H1 (cell line): ENCODE results near the gene ETFDH. TPM values are rescaled to one million over a fixed set of nuclear protein-coding genes. Genes with fewer than 3 reads are reported as not detected.

Source experiments
- BRCA1 ChIP-seq: IDR thresholded peaks from 2 replicates; pipeline ENCODE4 v1.6.1; 2012; ENCODE audit warnings: low read depth, low read length, improper control_type of control experiment
- CBX8 ChIP-seq: fragments of 300-800, 300-1000 bp; sonication (generic); IDR thresholded peaks from 2 replicates; pipeline ENCODE4 v1.7.1; 2016; ENCODE audit warnings: low read depth, low read length, borderline replicate concordance
- CEBPB ChIP-seq: IDR thresholded peaks from 2 replicates; pipeline ENCODE4 v1.6.1; 2012; ENCODE audit warnings: low read depth, low read length
- CHD1 ChIP-seq: IDR thresholded peaks from 2 replicates; pipeline ENCODE4 v1.6.1; 2012; ENCODE audit warnings: low read depth, low read length, improper control_type of control experiment
- CHD2 ChIP-seq: IDR thresholded peaks from 2 replicates; pipeline ENCODE4 v1.6.1; 2012; ENCODE audit warnings: low read length, improper control_type of control experiment
- CREB1 ChIP-seq: IDR thresholded peaks from 2 replicates; pipeline ENCODE4 v1.6.1; 2012; ENCODE audit warnings: inconsistent platforms
- CTBP2 ChIP-seq: IDR thresholded peaks from 2 replicates; pipeline ENCODE4 v1.7.0; 2011; ENCODE audit warnings: borderline replicate concordance, mild to moderate bottlenecking, moderate library complexity, mixed read lengths, low read length; ENCODE audit not compliant: insufficient read depth, insufficient read length
- CTCF ChIP-seq, 3 experiments: IDR thresholded peaks; 1 replicate in 2 of 3; 2 replicates in 1 of 3; pipeline versions ENCODE4 v1.5.1 to v1.6.1; 2011; ENCODE audit warnings: low read length in 3 of 3, mild to moderate bottlenecking in 3 of 3, inconsistent platforms in 2 of 3, low read depth in 1 of 3, moderate library complexity in 1 of 3; ENCODE audit not compliant: insufficient read depth in 1 of 3; ENCODE audit errors: control extremely low read depth in 1 of 3
- FOSL1 ChIP-seq: IDR thresholded peaks from 2 replicates; pipeline ENCODE4 v1.6.1; 2011; ENCODE audit warnings: mild to moderate bottlenecking, low read depth, low read length, moderate library complexity; ENCODE audit not compliant: insufficient read depth
- GABPA ChIP-seq: IDR thresholded peaks from 2 replicates; pipeline ENCODE4 v1.6.1; 2011; ENCODE audit warnings: mild to moderate bottlenecking, low read length, moderate library complexity, borderline replicate concordance; ENCODE audit not compliant: insufficient read depth
- HDAC6 ChIP-seq: IDR thresholded peaks from one replicate; pipeline ENCODE4 v1.7.1; 2012; ENCODE audit warnings: low read depth, mild to moderate bottlenecking, inconsistent platforms, low read length, moderate library complexity
- JUN ChIP-seq: IDR thresholded peaks from 2 replicates; pipeline ENCODE4 v1.6.1; 2011; ENCODE audit warnings: low read depth, mild to moderate bottlenecking, improper control_type of control experiment, low read length
- JUND ChIP-seq: IDR thresholded peaks from 2 replicates; pipeline ENCODE4 v1.6.1; 2011; ENCODE audit warnings: mild to moderate bottlenecking, improper control_type of control experiment, low read length
- MAFK ChIP-seq: IDR thresholded peaks from 2 replicates; pipeline ENCODE4 v1.6.1; 2012; ENCODE audit warnings: low read depth, mild to moderate bottlenecking, improper control_type of control experiment, low read length
- MAX ChIP-seq: IDR thresholded peaks from 2 replicates; pipeline ENCODE4 v1.6.1; 2012; ENCODE audit warnings: inconsistent platforms
- NRF1 ChIP-seq: IDR thresholded peaks from 2 replicates; pipeline ENCODE4 v1.6.1; 2011; ENCODE audit warnings: mild to moderate bottlenecking, low read depth, low read length, improper control_type of control experiment
- POLR2A ChIP-seq, 2 experiments: IDR thresholded peaks; 1 replicate in 1 of 2; 2 replicates in 1 of 2; pipeline ENCODE4 v1.6.1; 2011; ENCODE audit warnings: low read depth in 2 of 2, low read length in 2 of 2, mild to moderate bottlenecking in 2 of 2; ENCODE audit errors: control extremely low read depth in 1 of 2
- POU5F1 ChIP-seq: IDR thresholded peaks from 2 replicates; pipeline ENCODE4 v1.6.1; 2011; ENCODE audit warnings: low read depth, mild to moderate bottlenecking, low read length, moderate library complexity
- RBBP5 ChIP-seq: IDR thresholded peaks from 2 replicates; pipeline ENCODE4 v1.7.1; 2012; ENCODE audit warnings: low read depth, mild to moderate bottlenecking, inconsistent platforms, low read length, moderate library complexity, borderline replicate concordance
- RFX5 ChIP-seq: IDR thresholded peaks from 2 replicates; pipeline ENCODE4 v1.6.1; 2011; ENCODE audit warnings: low read depth, low read length, improper control_type of control experiment, borderline replicate concordance
- RNF2 ChIP-seq: fragments of 200-900, 300-1000 bp; sonication (generic); IDR thresholded peaks from 2 replicates; pipeline ENCODE4 v1.7.1; 2016; ENCODE audit warnings: borderline replicate concordance, low read depth, mild to moderate bottlenecking, antibody characterized with exemption, low read length; ENCODE audit not compliant: poor library complexity, severe bottlenecking; ENCODE audit errors: missing control alignments
- SIX5 ChIP-seq: IDR thresholded peaks from 2 replicates; pipeline ENCODE4 v1.6.1; 2011; ENCODE audit warnings: mild to moderate bottlenecking, low read depth, low read length
- SP1 ChIP-seq: IDR thresholded peaks from 2 replicates; pipeline ENCODE4 v1.6.1; 2011; ENCODE audit warnings: low read depth, low read length
- SP2 ChIP-seq: IDR thresholded peaks from 2 replicates; pipeline ENCODE4 v1.6.1; 2012; ENCODE audit warnings: mild to moderate bottlenecking, low read length, inconsistent platforms
- TAF7 ChIP-seq: optimal IDR thresholded peaks from 2 replicates; pipeline ENCODE3; 2011; ENCODE audit warnings: low read depth, mild to moderate bottlenecking, inconsistent platforms, low read length, moderate library complexity, borderline replicate concordance
- TEAD4 ChIP-seq: IDR thresholded peaks from 2 replicates; pipeline ENCODE4 v1.6.1; 2012; ENCODE audit warnings: low read depth, low read length, inconsistent platforms, mixed read lengths
- polyA plus RNA-seq, 7 experiments: library from polyadenylated mRNA; depleted of rRNA in 3 of 7; stranded (reverse) in 5 of 7; unstranded in 2 of 7; fragments of >200 nt in 5 of 7; fragments of 200-250 nt in 2 of 7; gene quantifications; 1 replicate in 5 of 7; 2 replicates in 1 of 7; 4 replicates in 1 of 7; pipeline versions ENCODE4 v1.2.1 to v1.2.3, GENCODE V29; 2011 to 2013; ENCODE audit warnings: missing spikeins in 2 of 7, mixed read lengths in 2 of 7
- total RNA-seq: library from RNA; stranded (reverse); fragmentation: NEBNext Ultra II Directional; extraction: Animal tissue kit (Norgen Biotek cat#: 25700); gene quantifications from 2 replicates; pipeline ENCODE4 v1.2.1, GENCODE V29; 2021

The ETFDH gene
- total and polyA plus RNA-seq, 2 of the 8 experiments (the other 6 are each of a cell fraction or from before 2014, with no cell fraction given): 11.3 to 15.7 TPM

DNA sequence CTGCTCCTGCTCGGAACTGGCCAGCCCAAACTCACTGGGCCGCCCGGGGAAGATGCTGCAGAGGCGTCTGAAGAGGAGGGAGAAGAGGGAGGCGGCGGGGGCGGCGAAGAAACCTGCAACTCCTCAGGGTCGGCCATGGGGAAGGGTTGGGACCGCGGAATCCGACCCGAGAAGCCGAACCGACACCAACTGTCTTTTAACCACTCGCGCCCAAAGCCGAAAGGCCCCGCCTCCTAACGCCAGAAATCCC lies 506 bp upstream of the ETFDH start, which contains the start of gene C4orf46 (continued):
- no peak for TF ChIP-seq SIX5
- peak; percentile 89 to 91 for TF ChIP-seq POLR2A (IDR thresholded peaks at IDR 0.05; ENCODE audit: control extremely low read depth in 1 of 2, low read depth in 2 of 2, low read length in 2 of 2)
- no peak for TF ChIP-seq NRF1
- TF ChIP-seq JUN: no peak
- no peak for TF ChIP-seq MAX
- no peak for TF ChIP-seq BRCA1
- no peak for TF ChIP-seq RFX5
- no peak for TF ChIP-seq SP1
- no peak for TF ChIP-seq HDAC6
- no peak for TF ChIP-seq JUND
- TF ChIP-seq CHD1: no peak
- TF ChIP-seq RNF2: no peak
- no peak for TF ChIP-seq CTBP2
- TF ChIP-seq FOSL1: no peak
- no peak for TF ChIP-seq CTCF (IDR thresholded peaks at IDR 0.05; ENCODE audit: control extremely low read depth in 1 of 3, insufficient read depth in 1 of 3, low read depth in 1 of 3, low read length in 3 of 3)
- 0 out of 2 replicates have a peak, but pooled peaks have one; percentile 16 for TF ChIP-seq RBBP5
- TF ChIP-seq MAFK: no peak
- no peak for TF ChIP-seq CHD2
- no peak for TF ChIP-seq CREB1
- no peak for TF ChIP-seq TAF7
- no peak for TF ChIP-seq TEAD4
- TF ChIP-seq SP2: no peak
- TF ChIP-seq GABPA: no peak
- no peak for TF ChIP-seq CBX8
- TF ChIP-seq CEBPB: no peak
- no peak for TF ChIP-seq POU5F1
